ENCODE measurements around the gene PNLIP. TPM values are rescaled to one million over a fixed set of nuclear protein-coding genes. Genes with fewer than 3 reads are reported as not detected.

PNLIP gene
- total RNA-seq, 2 donors from 2014 or later: 8,888 to 12,294 TPM

GRCh38 chr10:116593139-116593740 is 47.5 kb downstream of the PNLIP start:
- peak overlapping the region; percentile 94 to 97 (median 96) for H3K27ac ChIP-seq
- no peak for ATAC-seq
- intact Hi-C loops (cut with DNase I): no loop called here

GRCh38 chr10:116594525-116595035 is 48.8 kb downstream of the PNLIP start:
- ATAC-seq: no peak

More at GRCh38 chr10:116593139-116593740, 47.5 kb downstream of the PNLIP start:
- DNase-seq: peak in 1 of 4 donors; percentile 42
- WGBS, 2 donors: 32 to 39% methylated on average over 5 of the region's 5 CpGs
- Histone ChIP-seq H3K4me1 (peaks cover 50% of the 10 kb centered on the region), H3K27me3 (no peaks in the 10 kb centered on the region), H3K4me3 (peak overlapping the region in 1 of 2 donors; percentile 29), H3K36me3 (replicated peaks in 1 of 2; ENCODE audit: insufficient read depth in 1 of 2, low read depth in 2 of 2) (peaks cover 3% of the 10 kb centered on the region in 2 donors), H3K9me3 (no peaks in the 10 kb centered on the region)
- TF ChIP-seq POLR2A (IDR thresholded peaks at IDR 0.05) (peak in 2 of 3 donors; percentile 82), CTCF (IDR thresholded peaks at IDR 0.05) (no peak)

GRCh38 chr10:116596062-116596461 is 50.3 kb downstream of the PNLIP start:
- ATAC-seq (no peak), DNase-seq (no peak)
- H3K4me3 ChIP-seq: no peak overlapping the region
- 42 to 51% methylated on average over 2 of the region's 2 CpGs for WGBS, 2 donors
- H3K27ac ChIP-seq: peak overlapping the region; percentile 60 to 97 (median 94)
- intact Hi-C loops (cut with DNase I): no loop called here
- H3K4me1 ChIP-seq: peaks cover 60% of the 10 kb centered on the region
- H3K9me3 ChIP-seq: no peaks in the 10 kb centered on the region
- peaks cover 3% of the 10 kb centered on the region in 2 donors for H3K36me3 ChIP-seq (replicated peaks in 1 of 2; ENCODE audit: insufficient read depth in 1 of 2, low read depth in 2 of 2)
- no peaks in the 10 kb centered on the region for H3K27me3 ChIP-seq
- TF ChIP-seq CTCF (IDR thresholded peaks at IDR 0.05) (no peak), POLR2A (IDR thresholded peaks at IDR 0.05) (peak in 2 of 3 donors; percentile 61 to 66)

More at GRCh38 chr10:116594525-116595035, 48.8 kb downstream of the PNLIP start:
- WGBS, 2 donors: 35 to 43% methylated on average over 7 of the region's 7 CpGs
- no peaks in the 10 kb centered on the region for H3K9me3 ChIP-seq
- intact Hi-C loops (cut with DNase I): no loop called here
- no peak for TF ChIP-seq CTCF (IDR thresholded peaks at IDR 0.05)
- TF ChIP-seq POLR2A (IDR thresholded peaks at IDR 0.05): peak in 2 of 3 donors; percentile 52 to 68
- H3K4me1 ChIP-seq: peaks cover 48% of the 10 kb centered on the region
- H3K4me3 ChIP-seq: no peak overlapping the region
- H3K27ac ChIP-seq: peak overlapping the region; percentile 72 to 97 (median 94)
- peak in 1 of 4 donors; percentile 56 for DNase-seq
- no peaks in the 10 kb centered on the region for H3K27me3 ChIP-seq
- H3K36me3 ChIP-seq (replicated peaks in 1 of 2; ENCODE audit: insufficient read depth in 1 of 2, low read depth in 2 of 2): peaks cover 3% of the 10 kb centered on the region in 2 donors

- H3K36me3 ChIP-seq (replicated peaks in 1 of 2; ENCODE audit: insufficient read depth in 1 of 2, low read depth in 2 of 2): peaks cover 3% of the 10 kb centered on the region in 2 donors
- H3K4me1 ChIP-seq: peaks cover 66% of the 10 kb centered on the region
- no peak overlapping the region for H3K4me3 ChIP-seq
- H3K27me3 ChIP-seq: no peaks in the 10 kb centered on the region
- H3K27ac ChIP-seq: peak overlapping the region; percentile 48 to 97 (median 94)
- WGBS, 2 donors: 38 to 89% methylated on average over 4 to 5 of the region's 5 CpGs
- H3K9me3 ChIP-seq: no peaks in the 10 kb centered on the region
- TF ChIP-seq POLR2A (IDR thresholded peaks at IDR 0.05) (peak in 2 of 3 donors; percentile 74 to 78), CTCF (IDR thresholded peaks at IDR 0.05) (peak in 2 of 7 experiments; percentile 16 to 25)
- ATAC-seq (no peak), DNase-seq (peak in 2 of 4 donors; percentile 57 to 60)
- intact Hi-C loops (cut with DNase I): no loop called here
Measured at GRCh38 chr10:116597543-116597942, 51.8 kb downstream of the PNLIP start.
